VCaP (cell line): Measurements from ENCODE around the gene STK4.
A peak's percentile ranks its signal among the peaks of the same experiment; 100 is the strongest.

Source experiments
- H3K27ac ChIP-seq: fragments of 450-650 bp; 2 replicates; pipeline ENCODE4 v1.5.1; 2017
- CTCF ChIP-seq: fragments of 450-650 bp; conservative IDR thresholded peaks from 2 replicates; pipeline ENCODE4 v1.5.1; 2017; ENCODE audit warnings: mild to moderate bottlenecking, moderate library complexity

Gene STK4

GRCh38 chr20:44952731-44953130, 13.6 kb upstream of the STK4 start:
- no peak for TF ChIP-seq CTCF
- H3K27ac ChIP-seq: no peak overlapping the region

GRCh38 chr20:44954211-44954610, 12.1 kb upstream of the STK4 start:
- TF ChIP-seq CTCF: no peak

GRCh38 chr20:44955270-44955669, 11.0 kb upstream of the STK4 start:
- no peak for TF ChIP-seq CTCF
- no peak overlapping the region for H3K27ac ChIP-seq

More at GRCh38 chr20:44954211-44954610, 12.1 kb upstream of the STK4 start:
- H3K27ac ChIP-seq: no peak overlapping the region

- no peak for TF ChIP-seq CTCF
- no peak overlapping the region for H3K27ac ChIP-seq
These were observed 9.9 kb upstream of the STK4 start for GRCh38 chr20:44956410-44956809.

- no peak overlapping the region for H3K27ac ChIP-seq
- no peak for TF ChIP-seq CTCF
These were observed 8.0 kb upstream of the STK4 start for GRCh38 chr20:44958276-44958675.

- H3K27ac ChIP-seq: peak overlapping the region; percentile 82
- no peak for TF ChIP-seq CTCF
These were observed 7.2 kb upstream of the STK4 start for GRCh38 chr20:44959082-44959637.

- TF ChIP-seq CTCF: no peak
- H3K27ac ChIP-seq: peak overlapping the region; percentile 82
These were observed 6.6 kb upstream of the STK4 start for GRCh38 chr20:44959638-44960102.
